ENCODE results near the gene ABCB11.
"Not testable (repeated sequence)": the region's sequence is repeated elsewhere in the genome, so short reads cannot be mapped to it uniquely, and the experiment has no call there.

Gene ABCB11

DNA sequence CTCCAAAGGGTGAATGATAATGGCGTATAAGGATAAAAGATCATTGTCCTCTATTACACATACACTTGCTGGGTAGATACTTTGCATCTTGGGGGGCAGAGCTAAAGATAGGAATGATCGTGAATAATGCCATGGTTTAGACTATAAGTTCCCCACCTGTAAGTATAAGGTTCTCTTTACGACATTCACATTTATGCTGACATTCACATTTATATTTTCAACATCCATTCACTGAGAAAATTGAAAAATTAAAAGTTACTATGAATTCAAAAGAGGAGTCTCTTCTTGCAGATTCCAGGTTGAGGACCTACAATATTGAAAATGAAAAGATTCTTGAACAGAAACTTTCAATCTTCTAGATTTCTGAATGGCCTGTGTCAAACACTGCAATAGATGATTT, 138.8 kb downstream of the ABCB11 start:
- no peaks in the 10 kb centered on the region for H3K36me3 ChIP-seq (replicated peaks)
- H3K27me3 ChIP-seq (replicated peaks) = no peaks in the 10 kb centered on the region
- H3K4me3 ChIP-seq (ENCODE audit: low read depth, low read length) = no peak overlapping the region
- H3K27ac ChIP-seq = no peak overlapping the region
- no peak for TF ChIP-seq CTCF (IDR thresholded peaks at IDR 0.05; ENCODE audit: low read depth, low read length, missing control alignments)
- DNase-seq = no peak
- in situ Hi-C loops (cut with HindIII; ENCODE audit: low pct_ligation_motif_present, low sequenced_read_pairs) = no loop called here

- TF ChIP-seq CTCF (IDR thresholded peaks at IDR 0.05; ENCODE audit: low read depth, low read length, missing control alignments) = no peak
- no peaks in the 10 kb centered on the region for H3K27me3 ChIP-seq (replicated peaks)
- no peaks in the 10 kb centered on the region for H3K36me3 ChIP-seq (replicated peaks)
- in situ Hi-C loops (cut with HindIII; ENCODE audit: low pct_ligation_motif_present, low sequenced_read_pairs) = no loop called here
- peak within 1 kb of the TSS; percentile 86 for H3K4me3 ChIP-seq (ENCODE audit: low read depth, low read length)
- H3K27ac ChIP-seq = no peak within 1 kb of the TSS
- peak; percentile 93 for DNase-seq
Observed at GRCh38 chr2:168890006-168890782, 140.9 kb downstream of the ABCB11 start, which contains the start of gene SPC25. Gene SPC25, minus strand, starts transcription at chr2:168890430. Its CDS starts 911 bp downstream, at chr2:168889519.

DNA sequence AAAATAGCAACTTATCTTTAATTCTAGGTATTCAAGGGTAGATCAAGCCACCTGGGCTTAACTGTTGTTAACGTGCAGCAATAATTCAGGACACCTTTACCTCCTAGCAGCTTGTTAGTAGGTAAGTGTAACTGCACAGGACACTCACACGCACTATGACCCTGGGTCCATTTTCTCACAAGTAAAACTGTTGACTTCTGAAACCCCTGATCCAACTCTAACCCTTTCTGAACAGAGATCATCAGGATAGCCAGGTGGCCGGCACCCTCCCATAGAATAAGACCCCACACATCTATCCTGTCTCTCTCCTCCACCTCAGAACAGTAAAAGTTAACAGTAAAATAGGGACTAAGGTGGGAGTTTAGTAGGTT, 141.5 kb downstream of the ABCB11 start:
- no peaks in the 10 kb centered on the region for H3K36me3 ChIP-seq (replicated peaks)
- no peak for TF ChIP-seq CTCF (IDR thresholded peaks at IDR 0.05; ENCODE audit: low read depth, low read length, missing control alignments)
- no peaks in the 10 kb centered on the region for H3K27me3 ChIP-seq (replicated peaks)
- H3K4me3 ChIP-seq (ENCODE audit: low read depth, low read length) = peak overlapping the region; percentile 86
- in situ Hi-C loops (cut with HindIII; ENCODE audit: low pct_ligation_motif_present, low sequenced_read_pairs) = no loop called here
- DNase-seq = no peak
- no peak overlapping the region for H3K27ac ChIP-seq

DNA sequence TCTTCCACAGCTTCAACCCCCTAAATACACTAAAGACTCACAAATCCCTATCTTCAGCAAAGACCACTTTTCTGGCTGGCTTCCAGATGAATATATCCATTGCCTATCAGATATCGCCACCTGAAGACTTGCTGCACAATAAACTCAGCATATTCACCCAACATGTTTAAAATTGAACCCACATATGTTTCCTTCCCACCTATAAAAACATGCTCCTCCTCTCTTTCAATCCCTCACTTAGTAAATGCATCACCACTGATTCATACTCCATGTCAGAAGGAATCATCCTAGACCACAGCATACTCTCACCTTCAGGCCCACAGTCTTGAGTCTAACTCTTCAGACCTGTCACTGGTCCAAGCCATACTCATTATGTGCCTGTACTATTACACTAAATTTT, 146.1 kb downstream of the ABCB11 start:
- no peak overlapping the region for H3K4me3 ChIP-seq (ENCODE audit: low read depth, low read length)
- TF ChIP-seq CTCF (IDR thresholded peaks at IDR 0.05; ENCODE audit: low read depth, low read length, missing control alignments) = no peak
- no peaks in the 10 kb centered on the region for H3K36me3 ChIP-seq (replicated peaks)
- in situ Hi-C loops (cut with HindIII; ENCODE audit: low pct_ligation_motif_present, low sequenced_read_pairs) = no loop called here
- no peaks in the 10 kb centered on the region for H3K27me3 ChIP-seq (replicated peaks)
- DNase-seq = no peak
- H3K27ac ChIP-seq = no peak overlapping the region

DNA sequence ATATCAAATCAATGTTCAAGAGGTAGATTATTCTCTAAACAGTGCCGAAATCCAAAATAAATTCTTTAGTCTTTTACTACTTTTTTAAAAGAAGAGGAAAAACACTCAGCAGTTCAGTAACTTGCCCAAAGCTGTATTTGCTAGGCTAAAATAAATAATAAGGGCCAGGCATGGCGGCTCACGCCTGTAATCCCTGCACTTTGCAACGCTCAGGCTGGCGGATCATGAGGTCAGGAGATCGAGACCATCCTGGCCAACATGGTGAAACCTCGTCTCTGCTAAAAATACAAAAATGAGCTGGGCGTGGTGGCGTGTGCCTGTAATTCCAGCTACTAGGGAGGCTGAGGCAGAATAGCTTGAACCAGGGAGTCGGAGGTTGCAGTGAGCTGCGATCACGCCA, 149.0 kb downstream of the ABCB11 start:
- DNase-seq; H3K27ac ChIP-seq; H3K4me3 ChIP-seq (ENCODE audit: low read depth, low read length); H3K27me3 ChIP-seq (replicated peaks); in situ Hi-C loops (cut with HindIII; ENCODE audit: low pct_ligation_motif_present, low sequenced_read_pairs); H3K36me3 ChIP-seq (replicated peaks): not testable (repeated sequence)

GRCh38 chr2:168874368-168875054, 156.6 kb downstream of the ABCB11 start:
- no peak overlapping the region for H3K4me3 ChIP-seq (ENCODE audit: low read depth, low read length)
- no peak for TF ChIP-seq CTCF (IDR thresholded peaks at IDR 0.05; ENCODE audit: low read depth, low read length, missing control alignments)
- no peak for DNase-seq
- no peak overlapping the region for H3K27ac ChIP-seq
- in situ Hi-C loops (cut with HindIII; ENCODE audit: low pct_ligation_motif_present, low sequenced_read_pairs) = no loop called here
- no peaks in the 10 kb centered on the region for H3K36me3 ChIP-seq (replicated peaks)
- H3K27me3 ChIP-seq (replicated peaks) = no peaks in the 10 kb centered on the region

- H3K27me3 ChIP-seq (replicated peaks); in situ Hi-C loops (cut with HindIII; ENCODE audit: low pct_ligation_motif_present, low sequenced_read_pairs): not testable (repeated sequence)
Observed at GRCh38 chr2:168870824-168871223, 160.3 kb downstream of the ABCB11 start.

More at GRCh38 chr2:168870824-168871223, 160.3 kb downstream of the ABCB11 start:
- not testable (repeated sequence) for H3K36me3 ChIP-seq (replicated peaks); H3K4me3 ChIP-seq (ENCODE audit: low read depth, low read length); DNase-seq; H3K27ac ChIP-seq

Data from brain microvascular endothelial cell (primary cell).